HEK293T (cell line): ENCODE data around the gene HOXC12.

Experiments used
- ARNT ChIP-seq: fragments of 450-650 bp; IDR thresholded peaks from 2 replicates; pipeline ENCODE4 v1.6.1; 2017; ENCODE audit warnings: mild to moderate bottlenecking
- BHLHE40 ChIP-seq: fragments of 450-650 bp; IDR thresholded peaks from 2 replicates; pipeline ENCODE4 v1.6.1; 2016; ENCODE audit warnings: mild to moderate bottlenecking, moderate library complexity, borderline replicate concordance
- FOXA1 ChIP-seq: fragments of 450-650 bp; IDR thresholded peaks from 2 replicates; pipeline ENCODE4 v1.6.1; 2016; ENCODE audit warnings: mild to moderate bottlenecking
- FOXM1 ChIP-seq: fragments of 450-650 bp; IDR thresholded peaks from 2 replicates; pipeline ENCODE4 v1.6.1; 2017; ENCODE audit warnings: mild to moderate bottlenecking, borderline replicate concordance
- HDGF ChIP-seq: fragments of 450-650 bp; IDR thresholded peaks from 2 replicates; pipeline ENCODE4 v1.6.1; 2017; ENCODE audit warnings: antibody characterized with exemption, borderline replicate concordance
- L3MBTL2 ChIP-seq: fragments of 450-650 bp; conservative IDR thresholded peaks from 2 replicates; pipeline ENCODE4 v1.6.1; 2016; ENCODE audit warnings: mild to moderate bottlenecking
- LEF1 ChIP-seq: fragments of 450-650 bp; IDR thresholded peaks from 2 replicates; pipeline ENCODE4 v1.6.1; 2017; ENCODE audit warnings: mild to moderate bottlenecking, borderline replicate concordance
- SP1 ChIP-seq: fragments of 450-650 bp; IDR thresholded peaks from 2 replicates; pipeline ENCODE4 v1.6.1; 2017
- ZNF384 ChIP-seq: fragments of 450-650 bp; IDR thresholded peaks from 2 replicates; pipeline ENCODE4 v1.6.1; 2016

GRCh38 chr12:53944907-53945847, 9.5 kb upstream of the HOXC12 start:
- no peak for TF ChIP-seq SP1
- TF ChIP-seq HDGF = no peak
- no peak for TF ChIP-seq FOXA1
- TF ChIP-seq L3MBTL2 = no peak
- no peak for TF ChIP-seq BHLHE40
- TF ChIP-seq ARNT = no peak
- no peak for TF ChIP-seq ZNF384
- TF ChIP-seq FOXM1 = no peak
- no peak for TF ChIP-seq LEF1
